ENCODE measurements around the gene OPRL1. TPM values are rescaled to one million over a fixed set of nuclear protein-coding genes. Genes with fewer than 3 reads are reported as not detected.

OPRL1 gene
- polyA plus RNA-seq, 3 donors: 7.0 to 9.0 (median 8.8) TPM

DNA sequence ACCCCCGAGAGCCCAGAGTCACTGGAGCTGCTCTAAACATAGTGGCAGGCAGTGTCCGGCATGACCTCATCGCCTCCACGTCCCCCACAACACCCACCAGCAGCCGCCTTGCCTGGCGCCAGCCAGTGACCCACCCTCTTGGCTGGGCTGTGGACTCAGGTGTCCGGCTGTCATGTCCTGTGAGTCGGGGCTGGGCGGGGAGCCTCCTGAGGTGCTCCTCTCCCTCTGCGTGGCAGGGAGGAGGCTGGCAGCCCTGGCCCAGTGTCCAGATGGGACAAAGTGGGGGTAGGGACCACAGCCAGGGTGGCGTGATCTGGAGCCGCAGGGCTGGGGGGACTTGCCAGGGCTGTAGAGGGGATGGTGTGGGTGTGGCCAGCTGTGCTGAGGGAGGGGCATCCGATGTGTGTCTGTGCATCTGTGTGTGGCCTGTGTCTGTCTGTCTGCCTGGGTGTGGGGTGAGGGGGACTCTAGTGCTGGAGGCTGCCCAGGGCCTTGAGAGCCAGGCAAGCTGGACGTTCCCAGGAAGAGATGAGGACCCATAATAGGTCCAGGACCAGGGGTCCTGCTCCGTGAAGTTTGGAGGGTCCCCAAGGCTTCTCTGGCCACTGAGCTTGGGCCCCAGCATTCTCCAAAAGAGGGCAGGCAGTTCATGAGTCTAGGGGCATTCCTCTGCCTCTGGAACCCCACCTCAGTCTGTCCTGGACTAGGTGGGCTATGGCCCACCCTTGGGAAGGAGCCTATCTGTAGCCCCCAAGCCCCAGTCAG lies 28.1 kb upstream of the OPRL1 start:
- H3K27ac Mint-ChIP-seq: no peak overlapping the region
- H2AFZ ChIP-seq (ENCODE audit: insufficient read depth, low read depth, low read length, poor library complexity, severe bottlenecking): no peak overlapping the region
- peaks cover 11% of the 10 kb centered on the region for H3K4me1 Mint-ChIP-seq
- no peak overlapping the region for H3K9ac ChIP-seq (ENCODE audit: insufficient read depth, low read length, poor library complexity, severe bottlenecking)
- no peak overlapping the region for H3K4me3 Mint-ChIP-seq
- H4K20me1 ChIP-seq (ENCODE audit: insufficient read depth, low read length): no peaks in the 10 kb centered on the region
- peaks cover 56 to 85% (median 61%) of the 10 kb centered on the region in 3 donors for H3K27me3 Mint-ChIP-seq (ENCODE audit: low read depth in 3 of 3)
- H3K79me2 ChIP-seq (ENCODE audit: insufficient read depth, low read length): no peaks in the 10 kb centered on the region
- peaks cover 0 to 7% (median under 1%) of the 10 kb centered on the region in 7 donors for H3K9me3 Mint-ChIP-seq
- DNase-seq: no peak
- peaks cover 0 to 14% of the 10 kb centered on the region in 2 donors for H3K9me3 ChIP-seq (replicated peaks in 1 of 2; ENCODE audit: control insufficient read depth in 1 of 2, insufficient read depth in 1 of 2, low read length in 2 of 2)
- H3K4me2 ChIP-seq (replicated peaks; ENCODE audit: extremely low read depth, low read length, poor library complexity, severe bottlenecking): no peak overlapping the region
- H3K4me1 ChIP-seq (ENCODE audit: control insufficient read depth in 1 of 2, insufficient read depth in 2 of 2, low read length in 2 of 2): peaks cover 10 to 13% of the 10 kb centered on the region in 2 donors
- no peak overlapping the region for H3K4me3 ChIP-seq (replicated peaks in 1 of 3; ENCODE audit: low read depth in 2 of 3, low read length in 3 of 3)
- peaks cover 0 to 3% of the 10 kb centered on the region in 2 donors for H3K36me3 Mint-ChIP-seq
- H3K27ac ChIP-seq (ENCODE audit: low read depth in 1 of 2, low read length in 2 of 2): no peak overlapping the region
- TF ChIP-seq, protein P1, sequence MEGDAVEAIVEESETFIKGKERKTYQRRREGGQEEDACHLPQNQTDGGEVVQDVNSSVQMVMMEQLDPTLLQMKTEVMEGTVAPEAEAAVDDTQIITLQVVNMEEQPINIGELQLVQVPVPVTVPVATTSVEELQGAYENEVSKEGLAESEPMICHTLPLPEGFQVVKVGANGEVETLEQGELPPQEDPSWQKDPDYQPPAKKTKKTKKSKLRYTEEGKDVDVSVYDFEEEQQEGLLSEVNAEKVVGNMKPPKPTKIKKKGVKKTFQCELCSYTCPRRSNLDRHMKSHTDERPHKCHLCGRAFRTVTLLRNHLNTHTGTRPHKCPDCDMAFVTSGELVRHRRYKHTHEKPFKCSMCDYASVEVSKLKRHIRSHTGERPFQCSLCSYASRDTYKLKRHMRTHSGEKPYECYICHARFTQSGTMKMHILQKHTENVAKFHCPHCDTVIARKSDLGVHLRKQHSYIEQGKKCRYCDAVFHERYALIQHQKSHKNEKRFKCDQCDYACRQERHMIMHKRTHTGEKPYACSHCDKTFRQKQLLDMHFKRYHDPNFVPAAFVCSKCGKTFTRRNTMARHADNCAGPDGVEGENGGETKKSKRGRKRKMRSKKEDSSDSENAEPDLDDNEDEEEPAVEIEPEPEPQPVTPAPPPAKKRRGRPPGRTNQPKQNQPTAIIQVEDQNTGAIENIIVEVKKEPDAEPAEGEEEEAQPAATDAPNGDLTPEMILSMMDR (IDR thresholded peaks at IDR 0.05): no peak
- no peaks in the 10 kb centered on the region for H3K36me3 ChIP-seq (replicated peaks in 1 of 2; ENCODE audit: control insufficient read depth in 1 of 2, insufficient read depth in 2 of 2, low read length in 2 of 2)
- intact Hi-C loops (cut with micrococcal nuclease): no loop called here
- 94% methylated on average over 12 of the region's 15 CpGs for WGBS (ENCODE audit: insufficient coverage)
- peaks cover 17 to 62% of the 10 kb centered on the region in 2 donors for H3K27me3 ChIP-seq (ENCODE audit: control insufficient read depth in 2 of 2, insufficient read depth in 2 of 2, low read length in 2 of 2)

DNA sequence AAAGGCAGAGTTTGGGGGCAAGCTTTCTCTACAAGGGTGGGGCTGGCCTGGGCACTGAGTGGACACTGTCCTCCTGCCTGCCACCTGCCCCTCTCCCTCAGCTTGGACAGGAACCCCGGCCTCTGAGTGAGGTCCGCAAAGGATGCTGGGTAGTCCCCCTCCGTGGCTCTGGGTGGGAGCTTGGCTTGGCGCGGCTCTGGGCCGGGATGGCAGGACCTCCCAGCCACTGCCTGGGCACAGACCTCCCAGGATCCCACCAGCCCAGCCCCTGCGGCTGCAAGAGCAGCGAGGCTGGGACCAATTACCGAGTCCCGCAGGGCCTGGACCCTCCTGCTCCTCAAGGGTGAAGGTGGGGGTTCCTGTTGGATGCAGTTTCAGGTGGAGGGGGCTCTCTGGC lies 27.6 kb upstream of the OPRL1 start:
- Histone ChIP-seq H3K9ac (ENCODE audit: insufficient read depth, low read length, poor library complexity, severe bottlenecking) (no peak overlapping the region), H3K9me3 (replicated peaks in 1 of 2; ENCODE audit: control insufficient read depth in 1 of 2, insufficient read depth in 1 of 2, low read length in 2 of 2) (peaks cover 0 to 14% of the 10 kb centered on the region in 2 donors), H3K27me3 (ENCODE audit: control insufficient read depth in 2 of 2, insufficient read depth in 2 of 2, low read length in 2 of 2) (peaks cover 13 to 62% of the 10 kb centered on the region in 2 donors), H3K79me2 (ENCODE audit: insufficient read depth, low read length) (no peaks in the 10 kb centered on the region), H3K4me1 (ENCODE audit: control insufficient read depth in 1 of 2, insufficient read depth in 2 of 2, low read length in 2 of 2) (peaks cover 10 to 15% of the 10 kb centered on the region in 2 donors), H4K20me1 (ENCODE audit: insufficient read depth, low read length) (no peaks in the 10 kb centered on the region), H3K4me3 (replicated peaks in 1 of 3; ENCODE audit: low read depth in 2 of 3, low read length in 3 of 3) (no peak overlapping the region), H3K4me2 (replicated peaks; ENCODE audit: extremely low read depth, low read length, poor library complexity, severe bottlenecking) (no peak overlapping the region), H2AFZ (ENCODE audit: insufficient read depth, low read depth, low read length, poor library complexity, severe bottlenecking) (no peak overlapping the region), H3K27ac (ENCODE audit: low read depth in 1 of 2, low read length in 2 of 2) (no peak overlapping the region), H3K36me3 (replicated peaks in 1 of 2; ENCODE audit: control insufficient read depth in 1 of 2, insufficient read depth in 2 of 2, low read length in 2 of 2) (no peaks in the 10 kb centered on the region)
- peaks cover 56 to 85% (median 56%) of the 10 kb centered on the region in 3 donors for H3K27me3 Mint-ChIP-seq (ENCODE audit: low read depth in 3 of 3)
- WGBS (ENCODE audit: insufficient coverage): 94% methylated on average over 6 of the region's 10 CpGs
- DNase-seq: no peak
- intact Hi-C loops (cut with micrococcal nuclease): no loop called here
- H3K9me3 Mint-ChIP-seq: peaks cover 0 to 5% (median 0%) of the 10 kb centered on the region in 7 donors
- no peak overlapping the region for H3K27ac Mint-ChIP-seq
- H3K4me1 Mint-ChIP-seq: peaks cover 16% of the 10 kb centered on the region
- H3K4me3 Mint-ChIP-seq: no peak overlapping the region
- peaks cover 0 to 3% of the 10 kb centered on the region in 2 donors for H3K36me3 Mint-ChIP-seq
- TF ChIP-seq, protein P1 (IDR thresholded peaks at IDR 0.05): no peak

Measured in CD14-positive monocyte (primary cell).